ENCODE results near the gene SCN11A. TPM values are rescaled to one million over a fixed set of nuclear protein-coding genes. Genes with fewer than 3 reads are reported as not detected.

The SCN11A gene
- total and polyA plus RNA-seq, 2 of the 13 experiments (the other 11 are each of a cell fraction or from before 2014, with no cell fraction given) = 0.02 to 0.11 TPM

- TF ChIP-seq ZNF142 (CRISPR knock-in tag; IDR thresholded peaks at IDR 0.05) (no peak), ZNF607 (CRISPR knock-in tag; IDR thresholded peaks at IDR 0.05; ENCODE audit: borderline replicate concordance) (no peak), SKIL (CRISPR knock-in tag; IDR thresholded peaks at IDR 0.05; ENCODE audit: borderline replicate concordance) (no peak)
Measured at GRCh38 chr3:39065197-39065596, 13.5 kb upstream of the SCN11A start (continued).

GRCh38 chr3:39064646-39065045 is 12.9 kb upstream of the SCN11A start:
- no peak for DNase-seq (ENCODE audit: low spot score)
- TF ChIP-seq ZNF333 (CRISPR knock-in tag; IDR thresholded peaks at IDR 0.05; ENCODE audit: borderline replicate concordance) (no peak), GRHL1 (CRISPR knock-in tag; conservative IDR thresholded peaks at IDR 0.05) (no peak), ZNF788 (CRISPR knock-in tag; IDR thresholded peaks at IDR 0.05; ENCODE audit: borderline replicate concordance) (no peak), HNF4A (CRISPR knock-in tag; IDR thresholded peaks at IDR 0.05) (no peak), YEATS2 (CRISPR knock-in tag; IDR thresholded peaks at IDR 0.05; ENCODE audit: borderline replicate concordance) (no peak), ZNF296 (CRISPR knock-in tag; conservative IDR thresholded peaks at IDR 0.05) (no peak), SIN3A (IDR thresholded peaks at IDR 0.05; ENCODE audit: borderline replicate concordance, low read depth, low read length) (no peak), PLRG1 (conservative IDR thresholded peaks at IDR 0.05) (no peak), ZNF225 (CRISPR knock-in tag; IDR thresholded peaks at IDR 0.05) (no peak), HMG20B (CRISPR knock-in tag; conservative IDR thresholded peaks at IDR 0.05) (no peak)

More at GRCh38 chr3:39064646-39065045, 12.9 kb upstream of the SCN11A start:
- Histone ChIP-seq H3K36me3 (replicated peaks in 1 of 2; ENCODE audit: control insufficient read depth in 1 of 2, insufficient read depth in 2 of 2, low read length in 2 of 2) (peaks cover 4 to 36% of the 10 kb centered on the region in 2 experiments), H2AFZ (ENCODE audit: low read length) (no peak overlapping the region), H3K4me1 (ENCODE audit: insufficient read depth, low read length) (peaks cover 12% of the 10 kb centered on the region), H3K79me2 (ENCODE audit: insufficient read depth, low read length) (peaks cover 25% of the 10 kb centered on the region), H3K4me2 (ENCODE audit: low read depth, low read length) (no peak overlapping the region), H4K20me1 (ENCODE audit: insufficient read depth, low read length) (peaks cover 26% of the 10 kb centered on the region; the same call in 1 of the 2 replicates), H3K9me3 (ENCODE audit: low read length) (no peaks in the 10 kb centered on the region), H3K27me3 (ENCODE audit: control insufficient read depth in 1 of 2, insufficient read depth in 2 of 2, low read length in 2 of 2) (no peaks in the 10 kb centered on the region), H3K9ac (ENCODE audit: insufficient read depth, low read depth, low read length) (no peak overlapping the region), H3K4me3 (replicated peaks in 1 of 3; ENCODE audit: insufficient read depth in 1 of 3, low read depth in 2 of 3, low read length in 3 of 3) (no peak overlapping the region), H3K27ac (ENCODE audit: extremely low read length, insufficient read depth, low read length) (no peak overlapping the region)
- FAIRE-seq = no peak
- intact Hi-C loops (cut with micrococcal nuclease; ENCODE audit: unreplicated experiment) = no loop called here
- 100% methylated on average over 1 of the region's 1 CpG for WGBS (ENCODE audit: low lambda C conversion rate)
- POLR2A ChIA-PET = no interaction called here
- BruUV-seq (replicated peaks) = no TSS peak
- ATAC-seq = no peak
- in situ Hi-C loops (cut with HindIII; ENCODE audit: extremely low pct_ligation_motif_present, low pct_unique_long_range_greater_than_20kb) = no loop called here
- CTCF ChIA-PET (ENCODE audit: low intra/inter-chr PET ratio, low total read pairs) = no interaction called here
